ENCODE data around the gene PIP4K2A.
A peak's percentile ranks its signal among the peaks of the same experiment; 100 is the strongest.
"Not testable (repeated sequence)": the region's sequence is repeated elsewhere in the genome, so short reads cannot be mapped to it uniquely, and the experiment has no call there.

The PIP4K2A gene

DNA sequence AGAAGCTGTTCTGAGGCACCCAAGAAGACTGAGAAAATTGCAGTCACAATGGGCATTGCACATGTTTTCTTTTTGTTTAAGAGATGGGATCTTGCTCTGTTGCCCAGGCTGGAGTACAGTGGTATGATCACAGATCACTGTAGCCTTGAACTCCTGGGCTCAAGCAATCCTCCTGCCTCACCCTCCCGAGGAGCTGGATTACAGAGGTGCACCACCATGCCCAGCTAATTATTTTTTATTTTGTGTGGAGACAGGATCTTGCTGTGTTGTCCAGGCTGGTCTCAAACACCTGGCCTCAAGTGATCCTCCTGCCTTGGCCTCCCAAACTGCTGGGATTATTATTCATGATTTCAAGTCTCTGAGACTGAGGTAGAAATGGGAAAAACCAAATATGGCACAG, 168.7 kb downstream of the PIP4K2A start:
- DNase-seq = no peak

- DNase-seq = no peak
These were observed 169.9 kb downstream of the PIP4K2A start for GRCh38 chr10:22544325-22545068.

DNA sequence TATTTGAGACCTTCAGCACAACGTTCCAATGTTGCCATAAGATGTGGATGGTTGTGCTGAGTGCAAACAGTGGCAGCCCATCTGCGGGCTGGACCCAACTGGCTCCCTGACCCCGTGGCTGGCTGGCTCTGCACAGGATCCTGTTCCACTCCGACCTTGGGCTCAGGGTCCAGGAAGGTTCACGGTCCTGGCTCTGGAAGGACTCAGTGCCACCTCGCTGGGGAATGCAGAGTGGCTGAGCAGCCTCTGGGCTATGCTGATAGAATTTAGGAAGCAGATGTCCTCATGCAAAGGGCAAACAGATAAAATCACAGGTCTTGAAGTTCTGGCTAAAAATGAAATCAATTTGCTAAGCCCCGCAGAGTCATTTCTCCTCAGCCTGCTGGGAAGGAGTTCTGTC, 171.6 kb downstream of the PIP4K2A start:
- DNase-seq = no peak

DNA sequence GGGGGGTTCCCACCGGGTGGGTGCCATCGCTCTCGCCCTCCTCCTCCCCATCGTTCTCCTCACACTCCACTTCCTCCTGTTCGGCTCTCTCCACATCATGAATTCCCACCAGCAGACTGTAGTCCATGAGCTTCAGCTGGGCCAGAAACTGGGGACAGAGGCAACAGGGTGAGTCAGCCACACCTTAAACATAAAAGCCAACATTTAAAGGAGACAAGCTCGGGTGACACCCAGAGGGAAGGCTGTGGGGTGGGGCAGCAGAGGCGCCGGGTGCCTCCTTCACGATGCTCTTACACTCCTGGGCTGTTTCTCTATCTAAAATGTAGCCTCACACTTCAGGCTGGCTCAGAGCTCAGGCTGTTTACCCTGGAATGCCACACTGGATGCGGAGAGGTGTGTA, 172.5 kb downstream of the PIP4K2A start:
- no peak for DNase-seq

GRCh38 chr10:22539579-22540298, 174.6 kb downstream of the PIP4K2A start:
- DNase-seq = no peak

DNA sequence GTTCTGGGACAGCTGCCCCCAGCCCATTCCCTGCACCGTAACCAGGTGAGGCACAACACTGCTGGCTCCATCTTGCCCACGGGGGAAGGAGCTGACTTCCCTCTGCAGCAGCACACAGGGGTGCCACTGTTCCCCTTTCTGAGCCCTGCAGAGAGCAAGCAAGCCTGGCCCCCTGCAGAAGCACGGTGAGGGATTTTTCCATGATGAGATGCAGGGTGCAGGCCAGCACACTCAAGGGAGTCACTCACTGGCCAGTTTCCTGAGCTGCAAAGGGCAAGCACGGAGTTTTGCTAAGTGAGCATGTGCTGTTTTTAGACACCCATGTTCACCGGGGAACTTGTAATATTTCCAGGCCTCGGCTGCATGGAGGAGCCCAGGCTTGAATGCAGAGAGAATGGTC, 176.6 kb downstream of the PIP4K2A start:
- DNase-seq = no peak

DNA sequence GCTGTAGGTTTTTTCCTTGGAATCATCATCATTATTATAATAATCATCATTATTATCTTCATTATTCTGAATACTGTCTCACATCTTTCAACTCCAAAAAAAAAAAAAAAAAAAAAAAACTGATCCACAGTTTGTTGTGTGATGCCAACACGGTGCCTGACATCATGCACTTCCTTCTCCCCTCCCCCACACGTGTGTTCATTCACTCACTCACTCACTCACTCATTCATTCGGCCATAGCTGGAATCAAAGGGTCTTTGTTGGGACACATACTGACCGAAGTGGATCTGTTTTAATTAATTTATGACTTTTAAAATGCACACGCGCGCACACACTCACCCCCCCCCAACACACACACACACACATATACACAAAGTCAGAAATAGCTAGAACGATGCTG, 177.8 kb downstream of the PIP4K2A start:
- no peak for DNase-seq

GRCh38 chr10:22534849-22535604, 179.4 kb downstream of the PIP4K2A start:
- DNase-seq = no peak

- no peak for DNase-seq
These were observed 182.9 kb downstream of the PIP4K2A start for GRCh38 chr10:22531441-22531840.

- DNase-seq = no peak
These were observed 183.4 kb downstream of the PIP4K2A start for GRCh38 chr10:22531008-22531407.

- no peak for DNase-seq
These were observed 186.9 kb downstream of the PIP4K2A start for GRCh38 chr10:22527520-22527919.

GRCh38 chr10:22524333-22524732, 190.0 kb downstream of the PIP4K2A start:
- DNase-seq = not testable (repeated sequence)

- DNase-seq = not testable (repeated sequence)
These were observed 193.7 kb downstream of the PIP4K2A start for GRCh38 chr10:22520645-22521044.

DNA sequence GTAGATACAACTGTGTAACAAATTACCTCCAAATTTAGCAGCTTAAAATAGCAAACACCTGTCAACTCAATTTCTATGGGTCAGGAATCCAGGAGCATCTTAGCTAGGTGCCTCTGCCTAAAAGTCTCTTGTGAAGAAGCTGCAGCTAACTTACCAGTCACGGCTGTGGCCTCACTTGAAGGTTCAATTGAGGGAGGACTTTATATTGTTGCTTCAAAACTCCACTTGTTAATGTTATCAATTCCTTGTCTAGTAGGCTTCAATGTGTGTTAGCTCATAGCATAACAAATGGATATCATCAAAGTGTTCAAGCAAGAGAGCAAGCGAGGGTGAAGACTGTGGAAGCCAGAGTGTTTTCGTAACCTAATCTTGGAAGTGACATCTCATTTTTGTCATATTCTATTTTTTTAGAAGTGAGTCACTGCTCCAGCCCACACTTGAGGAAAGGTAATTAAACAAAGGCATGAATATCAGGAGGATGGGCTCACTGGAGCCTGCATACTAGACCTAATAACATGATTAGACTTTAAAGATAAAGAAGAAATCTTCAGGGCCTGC, 196.1 kb downstream of the PIP4K2A start:
- DNase-seq = no peak

- no peak for DNase-seq
These were observed 199.4 kb downstream of the PIP4K2A start for GRCh38 chr10:22515009-22515408.

DNA sequence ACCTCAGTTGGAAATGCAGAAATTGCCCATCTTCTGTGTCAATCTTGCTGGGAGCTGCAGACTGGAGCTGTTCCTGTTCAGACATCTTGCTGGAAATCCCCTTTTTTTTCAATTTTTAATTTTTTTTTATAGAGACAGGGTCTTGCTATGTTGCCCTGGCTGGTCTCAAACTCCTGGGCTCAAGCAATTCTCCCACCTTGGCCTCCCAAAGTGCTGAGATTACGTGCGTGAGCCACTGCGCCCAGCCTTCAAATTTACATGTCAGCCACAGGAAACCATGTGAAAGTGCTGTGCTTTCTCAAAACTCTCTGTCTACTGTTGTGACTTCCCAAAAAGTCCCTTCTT, 200.0 kb downstream of the PIP4K2A start:
- not testable (repeated sequence) for DNase-seq

DNA sequence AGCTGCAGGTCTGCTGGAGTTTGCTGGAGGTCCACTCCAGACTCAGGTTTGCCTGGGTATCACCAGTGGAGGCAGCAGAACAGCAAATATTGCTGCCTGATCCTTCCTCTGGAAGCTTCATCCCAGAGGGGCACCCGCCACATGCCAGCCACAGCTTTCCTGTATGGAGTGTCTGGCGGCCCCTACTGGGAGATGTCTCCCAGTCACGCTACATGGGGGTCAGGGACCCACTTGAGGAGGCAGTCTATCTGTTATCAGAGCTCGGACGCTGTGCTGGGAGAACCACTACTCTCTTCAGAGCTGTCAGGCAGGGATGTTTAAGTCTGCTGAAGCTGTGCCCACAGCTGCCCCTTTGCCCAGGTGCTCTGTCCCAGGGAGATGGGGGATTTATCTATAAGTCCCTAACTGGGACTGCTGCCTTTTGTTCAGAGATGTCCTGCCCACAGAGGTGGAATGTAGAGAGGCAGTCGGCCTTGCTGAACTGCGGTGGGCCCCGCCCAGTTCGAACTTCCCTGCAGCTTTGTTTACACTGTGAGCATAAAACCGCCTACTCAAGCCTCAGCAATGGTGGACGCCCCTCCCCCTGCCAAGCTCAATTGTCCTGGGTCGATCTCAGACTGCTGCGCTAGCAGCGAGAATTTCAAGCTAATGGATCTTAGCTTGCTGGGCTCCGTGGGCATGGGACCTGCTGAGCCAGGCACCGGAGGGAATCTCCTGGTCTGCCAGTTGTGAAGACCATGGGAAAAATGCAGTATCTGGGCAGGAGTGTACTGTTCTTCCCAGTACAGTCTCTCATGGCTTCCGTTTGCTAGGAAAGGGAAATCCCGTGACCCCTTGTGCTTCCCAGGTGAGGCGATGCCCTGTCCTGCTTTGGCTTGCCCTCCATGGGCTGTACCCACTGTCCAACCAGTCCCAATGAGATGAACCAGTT, 200.6 kb downstream of the PIP4K2A start:
- not testable (repeated sequence) for DNase-seq

GRCh38 chr10:22512015-22512414, 202.4 kb downstream of the PIP4K2A start:
- DNase-seq = not testable (repeated sequence)

DNA sequence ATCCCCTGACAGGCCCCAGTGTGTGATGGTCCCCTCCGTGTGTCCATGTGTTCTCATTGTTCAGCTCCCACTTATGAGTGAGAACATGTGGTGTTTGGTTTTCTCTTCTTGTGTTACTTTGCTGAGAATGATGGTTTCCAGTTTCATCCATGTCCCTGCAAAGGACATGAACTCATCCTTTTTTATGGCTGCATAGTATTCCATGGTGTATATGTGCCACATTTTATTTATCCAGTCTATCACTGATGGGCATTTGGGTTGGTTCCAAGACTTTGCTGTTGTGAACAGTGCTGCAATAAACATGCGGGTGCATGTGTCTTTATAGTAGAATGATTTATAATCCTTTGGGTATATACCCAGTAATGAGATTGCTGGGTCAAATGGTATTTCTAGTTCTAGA, 206.2 kb downstream of the PIP4K2A start:
- DNase-seq = not testable (repeated sequence)

DNA sequence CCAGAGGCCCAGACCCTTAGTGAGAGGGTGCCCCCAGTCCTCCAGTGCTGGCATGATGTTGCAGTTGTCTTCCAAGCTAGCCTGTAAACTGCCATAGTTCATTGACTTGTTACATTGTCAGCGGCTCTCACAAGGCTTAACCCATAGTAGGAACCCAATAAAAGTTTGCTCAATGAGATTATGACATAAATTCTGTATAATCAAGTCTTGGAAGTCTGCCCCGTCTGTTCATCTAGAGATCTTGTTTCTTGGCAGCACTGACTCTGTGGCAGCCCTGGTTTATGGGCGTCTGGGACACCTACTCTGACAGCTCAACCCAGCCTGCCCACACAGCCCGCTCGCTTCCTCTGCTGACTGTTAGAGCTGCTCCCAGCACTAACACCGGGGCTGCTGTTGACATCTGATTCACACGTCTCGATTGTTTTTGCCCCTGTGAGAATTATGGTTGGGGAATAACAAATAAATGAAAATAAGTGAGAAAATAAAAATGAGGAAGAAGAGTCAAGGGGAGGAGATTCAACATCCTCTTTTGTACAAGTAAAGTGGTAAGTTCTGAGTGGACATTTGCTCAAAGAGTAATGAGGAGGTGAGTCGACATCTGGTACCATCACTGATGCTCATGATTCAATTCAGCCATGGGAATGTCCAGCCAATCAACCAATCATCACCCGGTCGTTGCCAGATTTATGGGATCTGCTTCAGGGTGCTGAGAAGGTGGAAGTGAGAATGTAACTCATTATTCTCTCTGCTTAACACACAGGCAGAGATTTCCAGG, 208.3 kb downstream of the PIP4K2A start:
- peak; percentile 55 for DNase-seq

DNA sequence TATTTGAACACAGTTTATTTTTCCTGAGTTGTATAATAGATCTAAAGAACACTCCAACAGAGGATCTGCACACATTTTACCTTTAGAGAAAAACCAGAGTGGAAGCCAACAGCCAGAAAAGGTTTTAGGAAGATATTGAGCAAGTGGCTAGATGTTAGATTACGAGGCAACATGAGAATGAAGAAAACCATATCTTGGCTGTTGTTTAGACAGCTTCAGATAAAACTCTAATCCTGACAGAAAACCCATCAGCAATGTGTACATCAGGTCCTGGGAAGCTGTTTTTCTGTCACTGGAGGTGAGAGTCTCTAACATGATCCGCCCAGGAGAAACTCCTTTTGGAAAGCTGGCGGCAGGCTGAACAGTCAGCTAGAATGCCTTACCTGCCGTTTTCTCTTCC, 209.6 kb downstream of the PIP4K2A start:
- DNase-seq = no peak
